ENCODE measurements around the gene MSH3. TPM values are rescaled to one million over a fixed set of nuclear protein-coding genes. Genes with fewer than 3 reads are reported as not detected.

Gene MSH3
- total and polyA plus RNA-seq, 12 donors: 2.8 to 24.6 (median 11.7) TPM

- Histone ChIP-seq H3K27ac (no peak overlapping the region), H3K27me3 (no peaks in the 10 kb centered on the region), H3K4me1 (replicated peaks in 1 of 2) (no peaks in the 10 kb centered on the region), H3K9me3 (replicated peaks in 1 of 3) (no peaks in the 10 kb centered on the region), H3K36me3 (replicated peaks in 1 of 2) (peaks cover 0 to 20% of the 10 kb centered on the region in 2 donors), H3K4me3 (no peak overlapping the region)
- no peak for DNase-seq
- intact Hi-C loops (cut with DNase I): no loop called here
- TF ChIP-seq POLR2A (IDR thresholded peaks at IDR 0.05) (no peak), CTCF (IDR thresholded peaks at IDR 0.05) (no peak)
- 85 to 93% (median 91%) methylated on average over 11 to 16 of the region's 16 CpGs for WGBS, 4 donors
These were observed 13.8 kb downstream of the MSH3 start for GRCh38 chr5:80668016-80668969.

- intact Hi-C loops (cut with DNase I): loop anchor here (10.0 kb wide), 1 partner anchor 187 kb away; the partner anchor contains the start of gene FAM151B (in 2 of the 2)
- Histone ChIP-seq H3K9me3 (replicated peaks in 1 of 3) (no peaks in the 10 kb centered on the region), H3K27me3 (no peaks in the 10 kb centered on the region), H3K4me1 (replicated peaks in 1 of 2) (no peaks in the 10 kb centered on the region), H3K27ac (no peak overlapping the region), H3K36me3 (replicated peaks in 1 of 2) (peaks cover 0 to 42% of the 10 kb centered on the region in 2 donors), H3K4me3 (no peak overlapping the region)
- whole genome bisulfite sequencing, 4 donors: 8 to 17% (median 16%) methylated on average over 7 of the region's 7 CpGs
- peak; percentile 67 to 90 (median 77) for DNase-seq
- TF ChIP-seq CTCF (IDR thresholded peaks at IDR 0.05): peak; percentile 69 to 90 (median 78)
- no peak for TF ChIP-seq POLR2A (IDR thresholded peaks at IDR 0.05)
These were observed 17.8 kb downstream of the MSH3 start for GRCh38 chr5:80672140-80672736.

GRCh38 chr5:80676706-80677105, 22.3 kb downstream of the MSH3 start:
- peaks cover 0 to 51% of the 10 kb centered on the region in 2 donors for H3K36me3 ChIP-seq (replicated peaks in 1 of 2)
- no peak overlapping the region for H3K27ac ChIP-seq
- no peaks in the 10 kb centered on the region for H3K27me3 ChIP-seq
- no peak for TF ChIP-seq POLR2A (IDR thresholded peaks at IDR 0.05)
- no peak for TF ChIP-seq CTCF (IDR thresholded peaks at IDR 0.05)
- H3K9me3 ChIP-seq (replicated peaks in 1 of 3): no peaks in the 10 kb centered on the region
- 74 to 90% (median 85%) methylated on average over 6 of the region's 6 CpGs for WGBS, 4 donors
- intact Hi-C loops (cut with DNase I): loop anchor here (10.0 kb wide), 1 partner anchor 192 kb away; the partner anchor contains the start of gene FAM151B (in 2 of the 2)
- H3K4me3 ChIP-seq: no peak overlapping the region
- DNase-seq: no peak
- no peaks in the 10 kb centered on the region for H3K4me1 ChIP-seq (replicated peaks in 1 of 2)

GRCh38 chr5:80686757-80687156, 32.3 kb downstream of the MSH3 start:
- no peak overlapping the region for H3K4me3 ChIP-seq
- H3K36me3 ChIP-seq (replicated peaks in 1 of 2): peaks cover 0 to under 1% of the 10 kb centered on the region in 2 donors
- no peak overlapping the region for H3K27ac ChIP-seq
- no peaks in the 10 kb centered on the region for H3K9me3 ChIP-seq (replicated peaks in 1 of 3)
- H3K27me3 ChIP-seq: no peaks in the 10 kb centered on the region
- H3K4me1 ChIP-seq (replicated peaks in 1 of 2): no peaks in the 10 kb centered on the region
- no peak for TF ChIP-seq POLR2A (IDR thresholded peaks at IDR 0.05)
- peak; percentile 17 to 61 (median 43) for TF ChIP-seq CTCF (IDR thresholded peaks at IDR 0.05)
- intact Hi-C loops (cut with DNase I): no loop called here
- DNase-seq: no peak
